ENCODE data around the gene SDCBP2. TPM values are rescaled to one million over a fixed set of nuclear protein-coding genes. Genes with fewer than 3 reads are reported as not detected.

Gene SDCBP2
- total and polyA plus RNA-seq, 2 of the 8 experiments (the other 6 are each of a cell fraction or from before 2014, with no cell fraction given) = 4.2 to 6.7 TPM

GRCh38 chr20:1265226-1265915 lies 63.6 kb downstream of the SDCBP2 start (continued):
- TF ChIP-seq BCL11A (IDR thresholded peaks at IDR 0.05; ENCODE audit: low read depth in 2 of 2, low read length in 2 of 2) (no peak), GABPA (IDR thresholded peaks at IDR 0.05; ENCODE audit: borderline replicate concordance, insufficient read depth, low read length) (no peak), KDM5A (IDR thresholded peaks at IDR 0.05; ENCODE audit: low read length) (no peak), JUN (IDR thresholded peaks at IDR 0.05; ENCODE audit: low read depth, low read length) (no peak), RNF2 (IDR thresholded peaks at IDR 0.05; ENCODE audit: borderline replicate concordance, low read depth, low read length, missing control alignments, poor library complexity, severe bottlenecking) (no peak), CEBPB (IDR thresholded peaks at IDR 0.05; ENCODE audit: low read depth, low read length) (no peak), ATF2 (IDR thresholded peaks at IDR 0.05; ENCODE audit: low read length) (no peak), TBP (IDR thresholded peaks at IDR 0.05; ENCODE audit: low read depth, low read length) (no peak), SIN3A (conservative IDR thresholded peaks at IDR 0.05 in 1 of 2, IDR thresholded peaks at IDR 0.05 in 1 of 2; ENCODE audit: low read depth in 1 of 2, low read length in 2 of 2) (no peak)

All from H1 (cell line).